GM12874 (cell line): ENCODE results near the gene INPP5A.

Experiments
- CTCF ChIP-seq: IDR thresholded peaks from 2 replicates; pipeline ENCODE4 v1.5.1; 2011; ENCODE audit warnings: low read depth, mild to moderate bottlenecking, control low read depth, low read length, moderate library complexity; ENCODE audit not compliant: insufficient read depth

Gene INPP5A

GRCh38 chr10:132813001-132813401 is 275.4 kb downstream of the INPP5A start:
- TF ChIP-seq CTCF = no peak

- TF ChIP-seq CTCF = no peak
These were observed 276.2 kb downstream of the INPP5A start for GRCh38 chr10:132813560-132814468.

- no peak for TF ChIP-seq CTCF
These were observed 276.9 kb downstream of the INPP5A start for GRCh38 chr10:132814469-132814856.

DNA sequence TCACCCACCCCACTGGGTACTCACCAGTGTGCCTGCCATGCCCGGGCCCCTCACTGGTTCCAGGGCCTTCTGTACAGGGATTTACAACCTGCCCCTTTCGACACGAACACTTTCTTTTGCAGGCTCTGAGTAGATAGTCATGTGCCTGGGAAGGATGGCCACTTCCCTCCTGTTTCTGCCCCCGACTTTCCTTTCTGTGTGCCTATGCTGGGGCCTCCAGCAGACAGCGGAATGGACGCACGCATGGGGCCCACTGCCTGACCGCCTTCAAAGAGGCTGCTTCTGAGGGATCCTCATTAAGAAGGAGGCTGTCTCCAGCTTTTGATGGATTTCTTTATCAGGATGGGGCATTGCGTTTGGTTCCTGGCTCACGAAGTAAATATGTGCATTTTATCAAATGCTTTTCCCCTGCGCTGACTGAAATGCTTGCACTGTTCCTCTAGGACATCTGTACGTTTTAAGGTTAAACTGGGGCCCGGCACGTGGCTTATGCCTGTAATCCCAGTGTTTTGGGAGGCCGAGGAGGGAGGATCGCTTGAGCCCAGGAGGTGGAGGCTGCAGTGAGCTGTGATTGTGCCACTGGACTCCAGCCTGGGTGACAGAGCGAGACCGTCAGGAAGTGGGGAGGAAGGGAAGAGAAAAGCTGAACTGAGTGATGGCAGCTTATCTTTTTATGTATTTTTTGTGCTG is 277.7 kb downstream of the INPP5A start:
- TF ChIP-seq CTCF = no peak

DNA sequence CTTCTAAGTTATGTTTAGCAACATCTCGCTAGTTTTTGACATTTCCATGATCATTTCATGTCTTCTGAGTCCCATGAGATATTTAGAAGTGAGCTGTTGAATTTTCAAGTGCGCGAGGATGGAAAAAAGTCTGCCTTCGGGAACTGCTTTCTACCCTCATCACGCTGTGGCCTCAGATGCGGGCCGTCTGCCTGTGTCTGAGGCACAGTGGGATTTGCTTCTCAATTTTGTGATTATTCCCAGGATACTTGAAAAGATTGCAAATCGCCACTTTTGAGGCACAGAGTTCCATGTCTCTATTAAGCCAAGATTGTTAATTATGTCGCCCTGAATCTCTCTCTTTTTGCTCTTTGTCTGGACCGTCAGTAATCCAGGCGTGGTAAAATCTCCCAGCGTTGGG is 279.1 kb downstream of the INPP5A start:
- no peak for TF ChIP-seq CTCF

DNA sequence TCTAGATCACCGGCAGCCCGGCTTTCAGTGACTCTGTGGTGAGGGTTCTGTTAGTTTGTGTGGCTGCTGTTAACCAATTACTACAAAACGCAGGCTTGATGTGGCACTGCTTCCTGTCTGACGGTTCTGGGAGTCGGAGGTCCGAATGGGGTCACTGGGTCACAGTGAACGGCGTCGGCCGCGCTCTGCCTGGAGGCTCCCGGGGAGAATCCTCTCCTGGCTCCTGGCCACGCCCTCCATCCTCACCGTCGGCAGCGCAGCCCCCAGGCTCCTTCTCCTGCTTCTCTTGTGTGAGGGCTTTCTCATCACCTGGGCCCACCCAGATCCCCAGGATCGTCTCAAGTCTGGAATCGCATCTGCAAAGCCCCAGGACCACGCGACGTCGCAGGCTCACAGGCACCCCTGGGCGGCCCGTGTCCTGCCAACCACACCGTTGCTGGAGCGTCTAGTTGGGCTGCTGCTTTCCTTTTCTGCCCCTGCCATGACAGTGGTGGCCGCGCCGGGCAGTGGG is 280.2 kb downstream of the INPP5A start:
- no peak for TF ChIP-seq CTCF

- TF ChIP-seq CTCF = no peak
These were observed 282.5 kb downstream of the INPP5A start for GRCh38 chr10:132820056-132820455.
